ENCODE data around the gene STAT5B.

STAT5B gene

GRCh38 chr17:42179911-42180410 lies 96.2 kb downstream of the STAT5B start:
- DNase-seq (ENCODE audit: low read depth in 2 of 2) = no peak

- no peak for DNase-seq (ENCODE audit: low read depth in 2 of 2)
These were observed 96.9 kb downstream of the STAT5B start for GRCh38 chr17:42179335-42179734.

GRCh38 chr17:42178817-42179216 lies 97.4 kb downstream of the STAT5B start:
- no peak for DNase-seq (ENCODE audit: low read depth in 2 of 2)

GRCh38 chr17:42177684-42178083 lies 98.5 kb downstream of the STAT5B start:
- DNase-seq (ENCODE audit: low read depth in 2 of 2) = no peak

GRCh38 chr17:42174126-42174783 lies 101.9 kb downstream of the STAT5B start:
- no peak for DNase-seq (ENCODE audit: low read depth in 2 of 2)

- no peak for DNase-seq (ENCODE audit: low read depth in 2 of 2)
These were observed 104.4 kb downstream of the STAT5B start for GRCh38 chr17:42171831-42172230.

GRCh38 chr17:42169351-42169750 lies 106.8 kb downstream of the STAT5B start:
- no peak for DNase-seq (ENCODE audit: low read depth in 2 of 2)

GRCh38 chr17:42167807-42168206 lies 108.4 kb downstream of the STAT5B start:
- no peak for DNase-seq (ENCODE audit: low read depth in 2 of 2)

GRCh38 chr17:42166196-42166763 lies 109.9 kb downstream of the STAT5B start:
- DNase-seq (ENCODE audit: low read depth in 2 of 2) = no peak

- DNase-seq (ENCODE audit: low read depth in 2 of 2) = no peak
These were observed 110.4 kb downstream of the STAT5B start for GRCh38 chr17:42165751-42166150.

GRCh38 chr17:42163696-42164407 lies 112.3 kb downstream of the STAT5B start:
- no peak for DNase-seq (ENCODE audit: low read depth in 2 of 2)

- no peak for DNase-seq (ENCODE audit: low read depth in 2 of 2)
These were observed 113.1 kb downstream of the STAT5B start for GRCh38 chr17:42163113-42163512.

GRCh38 chr17:42160531-42160910 lies 115.7 kb downstream of the STAT5B start:
- DNase-seq (ENCODE audit: low read depth in 2 of 2) = no peak

GRCh38 chr17:42159796-42160530 lies 116.2 kb downstream of the STAT5B start:
- DNase-seq (ENCODE audit: low read depth in 2 of 2) = no peak

- DNase-seq (ENCODE audit: low read depth in 2 of 2) = no peak
These were observed 120.6 kb downstream of the STAT5B start for GRCh38 chr17:42155614-42156045.

GRCh38 chr17:42153919-42154742 lies 122.1 kb downstream of the STAT5B start:
- no peak for DNase-seq (ENCODE audit: low read depth in 2 of 2)
